HL-60 (cell line): ENCODE data around the gene UBE2V1.

Source experiments
- DNase-seq, 2 experiments: peaks; one replicate each; pipeline ENCODE4 v3.0.0-alpha.2; 2010 to 2020; ENCODE audit warnings: low read depth in 1 of 2, low spot score in 1 of 2
- H3K27ac ChIP-seq: fragments of 250-450 bp; sonication (Bioruptor Pico); replicated peaks from 2 replicates; pipeline ENCODE4 v1.5.1; 2020; ENCODE audit warnings: mild to moderate bottlenecking, moderate library complexity
- H3K27me3 ChIP-seq: fragments of 250-450 bp; sonication (Bioruptor Pico); 2 replicates; pipeline ENCODE4 v1.5.1; 2021; ENCODE audit warnings: mild to moderate bottlenecking, moderate library complexity; ENCODE audit not compliant: insufficient read depth, poor library complexity, severe bottlenecking
- H3K4me3 ChIP-seq: replicated peaks from 2 replicates; pipeline ENCODE4 v1.5.1; 2011; ENCODE audit warnings: mild to moderate bottlenecking, control low read depth, low read length; ENCODE audit not compliant: insufficient read depth
- GABPA ChIP-seq: IDR thresholded peaks from 2 replicates; pipeline ENCODE4 v1.6.1; 2012; ENCODE audit warnings: low read depth
- POLR2AphosphoS5 ChIP-seq: IDR thresholded peaks from 2 replicates; pipeline ENCODE4 v1.6.1; 2012; ENCODE audit warnings: low read depth
- SPI1 ChIP-seq: IDR thresholded peaks from 2 replicates; pipeline ENCODE4 v1.6.1; 2012; ENCODE audit warnings: low read depth, mild to moderate bottlenecking, borderline replicate concordance
- TF ChIP-seq, protein P1 (sequence below): IDR thresholded peaks from one replicate; pipeline ENCODE4 v1.5.1; 2011; ENCODE audit warnings: low read length, control low read depth, inconsistent platforms; ENCODE audit not compliant: insufficient read depth
- TF ChIP-seq, protein P2 (sequence below): IDR thresholded peaks from 2 replicates; pipeline ENCODE4 v1.6.1; 2012; ENCODE audit warnings: low read depth; ENCODE audit not compliant: insufficient replicate concordance

Gene UBE2V1

DNA sequence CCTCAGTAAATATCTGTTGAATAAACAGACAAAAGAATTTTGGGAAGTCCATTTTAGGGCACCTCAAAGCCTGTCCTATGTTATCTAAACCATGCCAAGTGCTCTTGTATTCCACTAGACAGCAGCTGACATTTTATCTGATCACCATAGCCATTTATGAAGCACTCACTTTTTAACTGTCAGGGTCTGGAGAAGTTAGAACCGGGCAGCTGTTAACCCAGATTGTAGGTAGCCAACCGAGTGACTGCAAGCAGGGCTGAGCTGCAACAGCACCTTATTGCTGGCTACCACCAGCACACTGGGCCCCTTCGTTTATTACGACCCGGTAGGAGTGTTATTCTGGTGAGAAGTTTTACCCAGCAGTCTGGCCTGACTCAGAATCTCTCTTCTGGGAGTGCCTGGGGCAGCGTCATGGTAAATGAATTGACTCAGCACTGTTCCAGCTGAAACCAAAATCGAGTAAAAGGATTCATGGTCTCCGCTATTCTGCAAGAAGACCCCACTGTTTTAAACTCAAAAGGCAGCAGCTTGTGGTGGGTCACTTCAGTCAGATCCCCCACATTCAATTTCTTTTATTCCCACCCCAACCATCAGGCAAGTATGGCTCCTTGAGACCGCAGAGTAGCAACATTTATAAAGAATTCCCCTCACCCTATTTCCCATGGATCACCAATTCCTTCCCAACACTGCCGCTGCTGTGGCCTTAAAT, 1.7 kb downstream of the UBE2V1 start:
- DNase-seq = no peak
- no peaks in the 10 kb centered on the region for H3K27me3 ChIP-seq
- H3K27ac ChIP-seq = no peak overlapping the region
- H3K4me3 ChIP-seq = peak overlapping the region; percentile 82
- TF ChIP-seq GABPA = no peak
- TF ChIP-seq, protein P1, sequence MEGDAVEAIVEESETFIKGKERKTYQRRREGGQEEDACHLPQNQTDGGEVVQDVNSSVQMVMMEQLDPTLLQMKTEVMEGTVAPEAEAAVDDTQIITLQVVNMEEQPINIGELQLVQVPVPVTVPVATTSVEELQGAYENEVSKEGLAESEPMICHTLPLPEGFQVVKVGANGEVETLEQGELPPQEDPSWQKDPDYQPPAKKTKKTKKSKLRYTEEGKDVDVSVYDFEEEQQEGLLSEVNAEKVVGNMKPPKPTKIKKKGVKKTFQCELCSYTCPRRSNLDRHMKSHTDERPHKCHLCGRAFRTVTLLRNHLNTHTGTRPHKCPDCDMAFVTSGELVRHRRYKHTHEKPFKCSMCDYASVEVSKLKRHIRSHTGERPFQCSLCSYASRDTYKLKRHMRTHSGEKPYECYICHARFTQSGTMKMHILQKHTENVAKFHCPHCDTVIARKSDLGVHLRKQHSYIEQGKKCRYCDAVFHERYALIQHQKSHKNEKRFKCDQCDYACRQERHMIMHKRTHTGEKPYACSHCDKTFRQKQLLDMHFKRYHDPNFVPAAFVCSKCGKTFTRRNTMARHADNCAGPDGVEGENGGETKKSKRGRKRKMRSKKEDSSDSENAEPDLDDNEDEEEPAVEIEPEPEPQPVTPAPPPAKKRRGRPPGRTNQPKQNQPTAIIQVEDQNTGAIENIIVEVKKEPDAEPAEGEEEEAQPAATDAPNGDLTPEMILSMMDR = no peak
- no peak for TF ChIP-seq SPI1
- no peak for TF ChIP-seq POLR2AphosphoS5
- TF ChIP-seq, protein P2, sequence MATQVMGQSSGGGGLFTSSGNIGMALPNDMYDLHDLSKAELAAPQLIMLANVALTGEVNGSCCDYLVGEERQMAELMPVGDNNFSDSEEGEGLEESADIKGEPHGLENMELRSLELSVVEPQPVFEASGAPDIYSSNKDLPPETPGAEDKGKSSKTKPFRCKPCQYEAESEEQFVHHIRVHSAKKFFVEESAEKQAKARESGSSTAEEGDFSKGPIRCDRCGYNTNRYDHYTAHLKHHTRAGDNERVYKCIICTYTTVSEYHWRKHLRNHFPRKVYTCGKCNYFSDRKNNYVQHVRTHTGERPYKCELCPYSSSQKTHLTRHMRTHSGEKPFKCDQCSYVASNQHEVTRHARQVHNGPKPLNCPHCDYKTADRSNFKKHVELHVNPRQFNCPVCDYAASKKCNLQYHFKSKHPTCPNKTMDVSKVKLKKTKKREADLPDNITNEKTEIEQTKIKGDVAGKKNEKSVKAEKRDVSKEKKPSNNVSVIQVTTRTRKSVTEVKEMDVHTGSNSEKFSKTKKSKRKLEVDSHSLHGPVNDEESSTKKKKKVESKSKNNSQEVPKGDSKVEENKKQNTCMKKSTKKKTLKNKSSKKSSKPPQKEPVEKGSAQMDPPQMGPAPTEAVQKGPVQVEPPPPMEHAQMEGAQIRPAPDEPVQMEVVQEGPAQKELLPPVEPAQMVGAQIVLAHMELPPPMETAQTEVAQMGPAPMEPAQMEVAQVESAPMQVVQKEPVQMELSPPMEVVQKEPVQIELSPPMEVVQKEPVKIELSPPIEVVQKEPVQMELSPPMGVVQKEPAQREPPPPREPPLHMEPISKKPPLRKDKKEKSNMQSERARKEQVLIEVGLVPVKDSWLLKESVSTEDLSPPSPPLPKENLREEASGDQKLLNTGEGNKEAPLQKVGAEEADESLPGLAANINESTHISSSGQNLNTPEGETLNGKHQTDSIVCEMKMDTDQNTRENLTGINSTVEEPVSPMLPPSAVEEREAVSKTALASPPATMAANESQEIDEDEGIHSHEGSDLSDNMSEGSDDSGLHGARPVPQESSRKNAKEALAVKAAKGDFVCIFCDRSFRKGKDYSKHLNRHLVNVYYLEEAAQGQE = no peak

DNA sequence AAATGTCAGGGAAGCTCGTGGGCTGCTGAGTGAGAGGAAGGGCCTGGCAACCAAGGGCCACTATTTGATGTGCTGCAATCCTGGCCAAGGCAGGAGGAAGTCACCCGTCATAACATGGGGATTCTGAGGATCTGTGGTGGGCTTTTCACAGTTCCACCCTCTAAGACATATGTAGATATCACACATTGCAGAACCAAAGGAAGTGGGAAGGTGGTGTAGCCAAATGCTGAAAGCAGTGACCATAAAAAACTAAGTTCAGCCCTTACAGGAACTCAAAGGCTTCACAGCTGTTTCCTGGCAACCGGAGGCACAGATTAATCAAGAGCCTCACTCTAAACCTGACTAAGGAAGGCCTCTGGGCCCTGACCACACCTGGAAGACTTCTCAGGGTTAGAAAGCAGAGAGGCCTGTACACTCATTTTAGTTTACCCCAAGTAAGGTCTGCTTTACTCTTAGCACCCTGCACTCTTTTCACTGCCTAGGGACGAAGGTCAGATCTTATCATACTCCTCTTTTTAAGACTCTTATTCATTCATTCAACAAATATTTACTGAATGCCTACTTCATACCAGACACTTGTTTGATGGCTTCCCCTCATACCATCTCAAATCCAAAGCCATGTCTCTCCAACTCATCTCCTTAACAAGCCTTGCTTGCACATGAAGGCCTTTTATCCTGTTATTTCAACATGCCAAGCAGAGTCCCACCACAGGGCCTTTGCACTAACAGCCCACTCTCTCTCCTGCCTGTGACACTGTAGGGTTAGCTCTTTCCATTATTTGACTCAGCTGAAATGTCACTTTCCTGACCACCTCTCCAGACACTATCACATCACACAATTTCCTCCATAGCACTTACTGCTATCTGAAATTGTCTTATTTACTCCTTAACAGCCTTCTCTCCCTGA, 2.6 kb downstream of the UBE2V1 start:
- Histone ChIP-seq H3K27ac (peak overlapping the region; percentile 20), H3K27me3 (no peaks in the 10 kb centered on the region), H3K4me3 (no peak overlapping the region)
- peak in 1 of 2 experiments; percentile 68 for DNase-seq
- TF ChIP-seq SPI1 (peak; percentile 37; the same call in 1 of the 2 replicates), GABPA (no peak), POLR2AphosphoS5 (no peak)
- TF ChIP-seq, protein P2 = no peak
- TF ChIP-seq, protein P1 = no peak

DNA sequence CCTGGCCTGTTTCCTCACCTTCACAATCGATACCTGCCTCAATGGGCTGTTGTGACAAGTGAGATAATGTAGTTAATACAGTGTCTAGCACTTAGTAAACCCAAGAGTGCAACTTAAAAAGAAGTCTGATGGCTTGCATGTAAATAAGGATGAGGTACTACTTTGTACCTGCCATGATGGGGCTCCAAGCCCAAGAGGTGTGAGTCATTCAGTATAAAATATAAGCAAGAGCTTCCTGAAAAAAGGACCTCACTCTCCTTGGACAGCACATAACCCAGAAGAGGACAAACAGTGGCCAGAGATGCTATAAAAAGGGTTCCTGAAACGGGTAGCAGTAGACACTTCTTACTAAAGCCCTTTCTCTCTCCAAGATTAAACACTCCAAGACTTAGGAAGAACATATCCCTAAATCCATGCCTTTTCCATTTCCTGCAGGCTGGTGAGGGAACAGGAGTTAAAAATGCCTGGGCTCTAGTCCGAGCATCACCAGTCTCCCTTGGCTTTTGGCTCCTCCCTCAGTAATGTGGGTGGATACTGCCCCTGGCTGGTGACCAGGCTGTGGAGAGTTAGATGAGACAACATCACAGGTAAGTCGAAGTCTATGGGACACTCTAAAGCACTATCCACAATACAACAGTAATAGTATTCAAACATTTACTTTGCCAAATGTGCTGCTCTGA, 4.3 kb downstream of the UBE2V1 start:
- Histone ChIP-seq H3K4me3 (no peak overlapping the region), H3K27me3 (no peaks in the 10 kb centered on the region), H3K27ac (no peak overlapping the region)
- DNase-seq = no peak
- TF ChIP-seq GABPA (no peak), POLR2AphosphoS5 (no peak), SPI1 (no peak)
- TF ChIP-seq, protein P1 = no peak
- TF ChIP-seq, protein P2 = no peak
